GM23338 (cell line): Measurements from ENCODE around the gene TIMM29.

ENCODE experiments used
- CTCF ChIP-seq, 2 experiments: fragments of 200-600 bp in 1 of 2; sonication (generic) in 1 of 2; conservative IDR thresholded peaks; 2 replicates each; pipeline versions ENCODE4 v1.5.1 to v1.6.1; 2016 to 2017; ENCODE audit warnings: antibody characterized with exemption in 2 of 2, low read depth in 2 of 2, mild to moderate bottlenecking in 2 of 2, moderate library complexity in 1 of 2
- EZH2 ChIP-seq: fragments of 200-600 bp; sonication (generic); IDR thresholded peaks from one replicate; pipeline ENCODE4 v1.8.0; 2017; ENCODE audit warnings: antibody characterized with exemption, mild to moderate bottlenecking, low read depth; ENCODE audit not compliant: unreplicated experiment
- POLR2AphosphoS5 ChIP-seq: IDR thresholded peaks from 2 replicates; pipeline ENCODE4 v1.6.1; 2016; ENCODE audit warnings: antibody characterized with exemption, low read depth
- REST ChIP-seq: IDR thresholded peaks from one replicate; pipeline ENCODE4 v1.6.1; 2018; ENCODE audit warnings: antibody characterized with exemption; ENCODE audit not compliant: unreplicated experiment
- STAT1 ChIP-seq: IDR thresholded peaks from one replicate; pipeline ENCODE4 v1.6.1; 2016; ENCODE audit warnings: antibody characterized with exemption; ENCODE audit not compliant: unreplicated experiment
- ZNF114 ChIP-seq: fragments of 250-450 bp; sonication (Bioruptor Pico); IDR thresholded peaks from 2 replicates; pipeline ENCODE4 v1.5.0; 2020; ENCODE audit warnings: mild to moderate bottlenecking, moderate library complexity

GRCh38 chr19:10896851-10897526 is 31.6 kb upstream of the TIMM29 start:
- TF ChIP-seq CTCF (conservative IDR thresholded peaks at IDR 0.05; ENCODE audit: low read depth in 2 of 2) (no peak), STAT1 (no peak), EZH2 (no peak), REST (no peak), POLR2AphosphoS5 (no peak), ZNF114 (CRISPR knock-in tag) (no peak)
